AG09309 (cell line): ENCODE results near the gene TBCA.

Experiments used
- DNase-seq: peaks from one replicate; pipeline ENCODE4 v3.0.0-alpha.2; 2010; ENCODE audit warnings: low read depth
- H3K4me3 ChIP-seq: 2 replicates; pipeline ENCODE4 v1.5.1; 2011; ENCODE audit warnings: mild to moderate bottlenecking, low read depth, low read length, moderate library complexity; ENCODE audit not compliant: control insufficient read depth
- CTCF ChIP-seq: IDR thresholded peaks from 2 replicates; pipeline ENCODE4 v1.5.1; 2011; ENCODE audit warnings: mild to moderate bottlenecking, low read depth, low read length, inconsistent platforms; ENCODE audit not compliant: insufficient read depth, control insufficient read depth; ENCODE audit errors: missing control alignments

TBCA gene

DNA sequence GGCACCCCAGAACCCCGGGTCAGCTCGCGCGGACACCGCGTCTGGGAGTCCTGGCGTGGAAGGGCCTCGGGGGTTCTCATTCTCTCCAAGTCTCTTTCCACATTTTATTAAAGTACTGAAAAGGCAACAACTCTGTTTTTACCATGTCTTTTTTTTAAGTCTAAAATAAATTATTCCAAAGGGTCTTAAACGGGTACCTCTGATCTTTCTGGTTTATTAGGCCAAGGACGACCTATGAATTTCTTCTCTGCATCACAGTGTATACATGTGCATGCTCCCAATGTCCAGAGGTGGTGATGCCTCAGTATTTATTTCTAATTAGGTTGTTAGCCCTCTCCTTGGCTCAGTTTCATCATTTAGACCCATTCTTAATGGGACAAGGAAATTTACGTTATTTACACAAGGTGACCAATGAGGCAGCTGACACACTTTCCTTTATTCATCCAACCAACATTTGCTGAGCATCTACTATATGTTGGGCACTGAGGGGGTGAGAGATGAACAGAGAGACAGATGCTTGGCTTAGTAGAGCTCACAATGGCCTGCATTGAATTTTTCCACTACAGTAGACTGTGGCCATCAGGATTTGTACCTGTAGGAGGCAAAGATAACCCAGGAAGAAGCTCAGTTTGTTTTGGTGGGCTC lies 130.0 kb downstream of the TBCA start:
- no peak overlapping the region for H3K4me3 ChIP-seq
- DNase-seq, result no peak
- TF ChIP-seq CTCF, result no peak

DNA sequence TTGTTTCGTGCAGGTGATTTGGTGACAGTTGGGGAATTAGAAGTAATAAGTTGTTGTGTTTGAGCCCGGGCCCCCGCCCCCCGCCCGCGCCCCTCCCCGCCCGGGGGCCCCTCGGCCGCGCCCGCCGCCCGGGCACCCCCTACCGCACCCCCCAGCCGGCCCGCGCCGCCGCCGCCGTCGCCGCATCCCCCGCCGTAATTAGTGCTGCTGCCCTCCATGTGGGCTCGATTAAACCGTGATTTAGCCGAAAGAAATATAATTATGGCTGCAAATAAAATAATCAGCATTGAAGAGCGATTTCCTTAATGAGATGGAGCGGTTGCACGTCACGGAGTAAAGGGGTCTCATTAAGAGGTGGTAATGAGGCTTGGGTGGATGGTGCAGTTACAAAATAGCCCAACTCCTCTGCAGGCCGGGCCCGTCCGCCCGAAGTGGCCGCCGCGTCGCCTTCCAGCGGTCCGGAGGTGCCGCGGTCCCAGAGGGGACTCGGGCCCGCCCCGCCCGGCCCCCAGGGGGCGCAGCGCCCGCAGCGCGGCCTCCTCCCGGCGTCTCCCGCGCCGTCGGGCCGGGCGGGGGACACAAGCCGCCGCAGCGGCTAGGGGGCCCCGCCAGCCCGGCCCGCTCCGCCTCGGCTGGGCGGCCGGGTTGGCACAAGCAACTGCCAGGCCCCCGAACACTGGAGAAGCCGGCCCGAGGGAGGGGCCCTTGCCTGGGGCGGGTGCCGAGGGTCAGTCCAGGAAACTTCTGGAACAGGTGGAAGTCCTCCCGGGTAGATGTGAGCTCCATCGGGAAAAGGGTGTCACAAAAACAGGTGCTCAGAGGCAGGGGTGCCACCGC lies 130.8 kb downstream of the TBCA start:
- no peak for TF ChIP-seq CTCF
- DNase-seq, result no peak
- H3K4me3 ChIP-seq, result no peak overlapping the region

DNA sequence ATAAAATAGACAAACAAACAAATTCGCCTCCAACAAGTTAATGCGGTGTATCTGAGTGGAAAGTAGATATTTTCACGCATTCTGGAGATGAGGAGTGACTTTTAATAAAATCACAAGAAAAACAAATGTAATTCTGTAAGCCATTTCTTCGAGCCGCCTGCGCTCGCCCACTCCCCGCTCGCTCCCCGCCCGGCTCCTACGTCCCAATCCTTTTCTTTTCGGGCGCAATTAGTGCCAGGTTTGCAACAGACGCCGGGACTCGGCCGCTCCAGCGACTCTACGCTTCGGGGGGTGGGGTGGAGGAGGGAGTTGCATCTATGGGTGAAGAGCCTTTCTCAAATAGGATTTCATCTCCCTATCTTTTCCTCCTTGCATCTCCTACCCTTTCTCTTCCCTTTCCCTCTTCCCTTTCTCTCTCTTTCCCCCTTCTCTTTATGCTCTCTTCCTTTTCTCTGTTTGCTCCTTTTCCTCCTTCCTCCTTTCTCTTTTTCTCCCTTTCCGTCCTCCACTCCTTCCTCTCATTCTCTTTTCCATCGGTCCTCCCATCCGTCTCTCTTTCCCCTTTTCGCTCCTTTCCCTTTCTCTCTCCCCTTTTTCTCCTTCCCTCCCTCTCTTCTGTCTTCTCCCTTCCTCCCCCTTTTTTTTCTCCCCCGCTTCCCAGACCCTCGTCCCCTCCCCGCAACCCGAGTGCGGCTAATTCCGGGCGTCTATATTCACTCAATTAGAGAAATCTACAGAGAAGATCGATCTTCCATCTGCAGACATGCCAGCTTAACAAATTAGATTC lies 131.6 kb downstream of the TBCA start:
- TF ChIP-seq CTCF, result no peak
- no peak for DNase-seq
- no peak overlapping the region for H3K4me3 ChIP-seq

DNA sequence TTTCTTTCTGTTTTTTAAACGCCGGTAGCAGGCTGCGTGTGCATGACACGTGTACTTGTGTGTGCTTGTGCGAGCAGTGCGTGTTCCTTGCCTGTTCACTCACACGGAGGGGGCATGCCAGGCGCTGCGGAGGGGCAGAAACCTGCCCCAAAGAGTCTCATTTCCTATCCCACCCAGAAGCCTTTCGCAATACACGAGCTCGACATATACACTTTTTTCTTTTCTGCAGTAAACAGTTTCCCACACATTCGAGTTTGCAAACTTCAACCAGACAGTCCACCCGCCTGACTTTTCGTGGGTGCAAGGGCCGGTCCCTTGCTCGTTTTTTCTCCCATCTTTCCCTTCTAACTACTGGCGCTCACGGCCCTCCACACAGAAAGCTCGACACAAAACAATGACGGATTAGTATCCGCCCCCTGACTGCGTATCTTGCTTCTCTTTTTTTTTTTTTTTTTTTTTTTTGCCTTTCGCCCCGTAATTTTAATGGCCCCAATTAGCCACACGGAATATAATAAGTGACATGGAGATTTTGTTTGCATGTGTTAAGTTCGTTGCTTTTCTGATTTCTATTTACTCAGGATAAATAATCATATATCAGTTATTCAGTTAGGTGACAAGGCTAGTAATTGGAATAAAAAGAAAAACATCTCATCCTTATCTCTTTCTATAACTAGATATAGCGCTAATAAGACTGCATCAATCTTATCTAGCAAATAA lies 132.3 kb downstream of the TBCA start:
- H3K4me3 ChIP-seq, result no peak overlapping the region
- no peak for TF ChIP-seq CTCF
- no peak for DNase-seq

- no peak overlapping the region for H3K4me3 ChIP-seq
- DNase-seq, result no peak
- no peak for TF ChIP-seq CTCF
These were observed 133.1 kb downstream of the TBCA start for GRCh38 chr5:77642738-77643653.
